CD4-positive, alpha-beta T cell treated with Interleukin-6 at 100 ng/mL for 8 hours (primary cell): ENCODE data around the gene SLC2A13.
"Not testable (repeated sequence)": the region's sequence is repeated elsewhere in the genome, so short reads cannot be mapped to it uniquely, and the experiment has no call there.

Experiments
- DNase-seq: peaks from one replicate; pipeline ENCODE4 v3.0.0-alpha.2; 2020; ENCODE audit warnings: mixed read lengths, low spot score

SLC2A13 gene

DNA sequence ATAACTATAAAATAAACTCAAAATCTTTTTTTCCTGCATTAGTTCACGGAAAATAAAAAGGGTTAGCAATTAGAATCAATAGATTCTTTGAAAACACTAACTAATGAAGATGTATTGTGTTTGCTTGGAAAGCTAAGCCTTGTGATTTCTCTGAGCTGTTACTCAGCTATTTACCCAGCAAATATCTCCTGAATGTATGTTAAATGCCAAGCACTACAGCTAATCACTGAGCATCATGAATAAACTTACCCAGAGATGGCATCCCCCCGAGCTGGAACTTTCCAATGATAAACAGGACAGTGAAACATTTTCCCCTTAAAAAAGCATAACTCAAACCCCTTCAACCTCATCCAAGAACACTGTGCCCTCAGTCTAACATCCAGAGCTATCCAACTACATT lies 71.2 kb downstream of the SLC2A13 start:
- DNase-seq = no peak

- no peak for DNase-seq
These were observed 71.7 kb downstream of the SLC2A13 start for GRCh38 chr12:40034156-40034555.

- no peak for DNase-seq
These were observed 72.6 kb downstream of the SLC2A13 start for GRCh38 chr12:40033242-40033630.

GRCh38 chr12:40032433-40033241 lies 73.2 kb downstream of the SLC2A13 start:
- no peak for DNase-seq

DNA sequence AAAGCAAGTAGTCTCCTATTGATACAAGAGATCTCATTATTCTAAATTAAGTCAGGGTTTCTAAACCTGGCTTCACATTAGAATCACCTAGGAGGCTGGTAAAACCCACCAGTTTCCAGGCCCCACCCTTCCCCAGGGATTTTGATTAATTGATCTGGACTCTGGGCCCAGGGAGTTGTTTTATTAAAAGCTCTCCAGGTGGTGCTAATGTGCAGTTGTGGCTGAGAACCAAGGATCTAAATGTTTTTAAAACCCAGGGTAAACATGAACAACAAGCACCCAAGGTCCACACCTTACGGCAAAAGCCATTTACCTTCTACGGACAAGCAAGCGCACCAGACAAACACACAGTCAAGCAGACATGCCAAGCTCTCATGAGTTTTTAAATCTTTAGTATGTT lies 73.9 kb downstream of the SLC2A13 start:
- no peak for DNase-seq

DNA sequence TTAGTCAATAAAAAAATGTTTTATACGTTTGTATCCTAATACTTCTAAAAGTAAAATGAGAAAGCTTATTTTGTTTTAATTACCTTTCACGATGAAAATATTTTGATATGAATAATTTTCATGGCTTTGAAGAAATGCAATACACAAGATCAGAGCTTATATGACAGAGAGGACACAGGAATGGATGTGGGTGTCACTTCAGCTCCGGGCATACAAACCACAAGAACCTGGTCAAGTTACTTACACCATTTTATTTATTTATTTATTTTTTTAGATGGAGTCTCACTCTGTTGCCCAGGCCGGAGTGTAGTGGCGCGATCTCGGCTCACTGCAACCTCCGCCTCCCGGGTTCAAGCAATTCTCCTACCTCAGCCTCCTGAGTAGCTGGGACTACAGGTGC lies 74.9 kb downstream of the SLC2A13 start:
- DNase-seq = not testable (repeated sequence)

DNA sequence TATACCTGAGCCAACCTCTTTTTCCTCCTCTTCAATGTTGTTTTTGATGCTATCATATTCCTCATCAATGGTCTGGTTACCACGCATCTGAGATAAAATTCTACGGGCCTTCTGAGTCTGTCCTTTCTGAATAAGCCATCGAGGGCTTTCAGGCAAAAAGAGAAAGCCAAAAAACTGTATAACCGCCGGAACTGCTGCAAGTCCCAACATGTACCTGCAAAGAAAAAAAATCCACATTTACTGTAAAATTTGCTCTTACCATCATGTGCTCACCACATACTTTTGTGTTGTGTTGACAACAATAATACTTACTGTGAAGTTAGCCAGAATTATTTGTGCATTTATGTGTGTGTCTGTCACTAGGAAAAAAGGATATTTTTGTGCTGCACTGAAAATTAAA lies 77.6 kb downstream of the SLC2A13 start:
- no peak for DNase-seq

- DNase-seq = no peak
These were observed 83.0 kb downstream of the SLC2A13 start for GRCh38 chr12:40022850-40023249.

DNA sequence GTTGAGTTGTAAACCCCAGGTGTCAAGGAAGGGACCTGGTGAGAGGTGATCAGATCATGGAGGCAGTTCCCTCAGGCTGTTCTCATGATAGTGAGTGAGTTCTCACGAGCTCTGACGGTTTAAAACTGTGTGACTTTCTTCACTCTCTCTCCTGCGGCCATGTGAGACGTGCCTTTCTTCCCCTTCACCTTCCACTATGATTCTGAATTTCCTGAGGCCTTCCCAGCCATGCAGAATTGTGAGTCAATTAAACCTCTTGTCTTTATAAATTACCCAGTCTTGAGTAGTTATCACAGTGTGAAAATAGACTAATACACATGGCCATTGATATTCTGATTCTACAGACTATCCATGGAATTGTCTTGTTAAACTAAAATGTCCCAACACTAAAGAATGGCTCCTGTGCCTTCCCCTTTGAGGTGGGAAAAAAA lies 85.6 kb downstream of the SLC2A13 start:
- no peak for DNase-seq

DNA sequence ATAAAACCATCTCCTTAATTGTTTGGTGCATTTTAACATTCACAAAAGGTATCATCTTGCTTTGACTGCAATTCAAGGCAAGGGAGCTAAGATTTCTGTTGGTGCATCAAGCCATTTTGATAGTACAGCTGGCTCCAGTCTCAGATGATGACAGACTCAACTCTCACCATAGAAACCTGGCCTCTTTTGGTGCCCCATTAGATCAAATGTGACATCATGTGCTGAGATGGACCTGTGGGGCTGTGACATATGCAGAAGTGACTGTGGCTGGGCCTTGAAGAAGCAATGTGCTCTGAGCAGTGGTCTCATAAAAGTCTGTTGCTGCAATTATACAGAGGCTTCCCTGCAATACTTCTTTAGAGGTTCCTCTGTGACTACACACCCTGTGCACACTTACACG lies 88.4 kb downstream of the SLC2A13 start:
- DNase-seq = no peak

GRCh38 chr12:40016980-40017379 lies 88.9 kb downstream of the SLC2A13 start:
- DNase-seq = no peak

DNA sequence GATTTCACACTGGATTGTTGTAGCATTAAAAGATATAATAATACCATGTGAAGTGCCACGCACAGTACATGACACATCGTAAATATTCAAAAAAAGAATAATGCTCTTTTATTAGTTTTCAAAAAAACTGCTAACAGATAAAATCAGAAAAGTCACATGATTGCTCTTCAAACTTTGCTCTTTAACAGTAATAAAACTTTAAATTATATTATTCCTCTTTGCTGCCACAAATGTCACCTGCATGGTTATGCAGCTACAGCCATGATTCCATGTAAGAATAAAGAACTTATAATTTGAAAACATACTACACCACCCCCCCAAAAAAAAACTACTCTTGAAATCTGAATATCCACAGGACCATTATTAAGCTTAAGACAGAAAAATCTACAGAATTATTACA lies 90.0 kb downstream of the SLC2A13 start:
- no peak for DNase-seq

GRCh38 chr12:40015345-40015744 lies 90.5 kb downstream of the SLC2A13 start:
- DNase-seq = no peak

GRCh38 chr12:40013847-40014246 lies 92.0 kb downstream of the SLC2A13 start:
- DNase-seq = no peak

GRCh38 chr12:40013292-40013691 lies 92.6 kb downstream of the SLC2A13 start:
- no peak for DNase-seq

DNA sequence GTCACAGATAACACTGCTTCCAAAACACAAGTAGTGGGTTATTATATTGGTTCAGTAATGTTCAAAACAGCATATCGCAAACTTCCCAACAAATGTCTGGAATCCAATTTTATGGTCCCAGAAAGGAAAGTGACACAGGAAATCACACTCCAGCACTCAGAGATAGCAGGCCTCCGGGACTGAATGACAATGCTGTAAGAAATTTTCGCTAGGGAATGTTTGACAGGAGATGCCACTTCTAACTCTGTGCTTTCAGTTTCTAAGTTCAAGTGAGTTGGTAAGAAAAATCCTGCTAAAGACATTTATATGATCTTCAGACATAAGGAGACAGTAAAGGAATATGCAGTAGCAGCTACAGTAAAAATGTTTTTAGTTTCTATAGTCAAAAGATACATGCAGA lies 93.2 kb downstream of the SLC2A13 start:
- no peak for DNase-seq

DNA sequence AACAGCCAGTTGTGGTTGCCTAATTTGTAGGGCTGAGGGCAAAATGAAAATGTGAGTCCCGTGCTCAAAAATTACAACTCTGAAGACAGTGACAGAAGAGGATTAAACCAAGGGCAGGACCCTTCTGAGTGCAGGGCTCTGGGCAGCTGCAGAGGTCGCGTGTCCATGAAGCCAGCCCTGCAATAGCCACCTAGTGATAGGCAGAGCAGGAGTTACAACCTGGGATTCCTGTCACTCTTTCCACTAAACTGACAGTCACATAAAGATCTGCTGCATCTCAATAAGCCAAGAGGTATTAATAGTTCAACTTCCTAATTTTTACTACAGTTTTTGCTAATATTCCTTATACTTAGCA lies 94.1 kb downstream of the SLC2A13 start:
- no peak for DNase-seq

- DNase-seq = peak; percentile 74
These were observed 94.7 kb downstream of the SLC2A13 start for GRCh38 chr12:40010899-40011774.

DNA sequence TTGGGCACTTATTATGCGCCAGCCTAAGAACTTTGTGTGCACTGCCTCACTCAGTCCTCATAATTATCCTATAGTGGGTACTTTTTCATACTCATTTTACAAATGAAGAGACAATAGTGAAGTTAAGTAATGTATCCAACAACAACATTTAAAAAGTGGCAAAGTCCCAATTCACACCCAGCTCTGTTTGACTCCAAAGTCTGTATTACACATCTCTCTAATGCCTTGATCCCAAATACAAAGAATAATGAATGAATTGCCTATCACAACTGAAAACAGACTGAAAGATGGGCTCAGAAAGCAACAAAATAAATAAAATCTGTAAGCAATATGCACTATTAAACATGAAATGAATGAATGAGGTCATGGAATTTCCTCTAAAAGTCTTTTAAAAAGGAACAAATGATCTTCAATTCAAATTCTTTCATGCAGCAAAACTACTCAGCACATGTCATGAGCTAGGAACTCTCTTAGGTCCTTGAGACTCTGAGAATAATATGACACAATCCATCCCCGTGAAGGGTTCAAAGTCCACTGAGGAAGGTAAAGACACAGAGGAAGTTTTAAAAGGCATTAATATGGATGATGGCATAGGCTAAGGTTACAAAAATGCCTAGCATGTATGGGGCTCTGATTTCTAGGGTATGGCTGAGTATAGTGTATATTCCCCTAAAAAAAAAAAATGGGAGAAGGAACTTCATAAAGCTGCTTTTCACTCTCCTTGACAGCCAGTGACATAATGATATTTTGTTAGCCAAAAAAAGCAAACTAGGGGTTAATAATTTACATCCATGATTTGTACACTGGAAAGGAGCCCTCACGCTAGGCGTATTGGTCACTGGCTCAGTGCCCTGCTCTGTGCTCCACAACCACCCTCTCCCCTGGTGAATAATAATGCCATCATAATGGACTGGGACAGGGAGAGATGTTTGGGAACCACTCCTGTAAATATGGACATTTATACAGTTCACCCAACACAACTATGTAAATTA lies 103.4 kb downstream of the SLC2A13 start:
- DNase-seq = no peak

DNA sequence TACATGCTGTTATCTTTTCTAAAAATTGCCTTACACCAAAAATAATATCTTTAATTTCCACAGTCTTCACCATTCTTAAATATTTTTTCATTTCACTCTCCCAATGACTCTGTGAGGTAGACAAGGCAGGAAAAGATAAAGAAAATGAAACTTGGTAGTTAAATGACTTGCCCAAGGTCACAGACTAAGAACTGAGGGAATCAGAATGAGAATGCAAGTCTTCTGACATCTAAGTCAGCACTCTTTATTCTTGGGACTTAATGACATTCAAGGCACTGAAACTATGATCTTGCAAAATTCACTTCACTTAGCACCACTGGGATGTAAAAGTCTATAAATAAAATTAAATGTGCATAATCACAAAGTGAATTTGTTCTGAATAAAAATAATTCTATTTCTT lies 104.5 kb downstream of the SLC2A13 start:
- DNase-seq = no peak

GRCh38 chr12:40000884-40001283 lies 105.0 kb downstream of the SLC2A13 start:
- DNase-seq = no peak

DNA sequence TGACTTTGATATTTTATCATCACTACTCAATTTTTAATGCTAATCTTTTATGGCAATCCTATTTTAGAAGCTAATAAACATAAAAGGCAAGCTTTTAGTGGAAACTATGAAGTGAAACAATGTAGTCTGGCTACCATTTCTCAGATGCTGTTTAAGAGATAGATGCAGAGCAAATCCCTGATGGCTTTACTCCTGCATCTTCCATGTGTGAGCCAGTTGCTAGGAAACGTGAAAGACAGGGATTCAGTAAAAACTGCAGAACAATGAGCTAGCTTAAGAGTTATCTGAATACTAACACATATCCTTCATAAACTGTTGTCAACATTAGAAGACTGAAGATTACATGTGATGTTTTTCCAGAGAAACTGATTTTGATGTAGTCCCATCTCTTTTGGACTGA lies 112.6 kb downstream of the SLC2A13 start:
- no peak for DNase-seq
